Measurements from ENCODE around the gene CT47B1. TPM values are rescaled to one million over a fixed set of nuclear protein-coding genes. Genes with fewer than 3 reads are reported as not detected.
"Not testable (repeated sequence)": the region's sequence is repeated elsewhere in the genome, so short reads cannot be mapped to it uniquely, and the experiment has no call there.

The CT47B1 gene
- total RNA-seq, result not detected

DNA sequence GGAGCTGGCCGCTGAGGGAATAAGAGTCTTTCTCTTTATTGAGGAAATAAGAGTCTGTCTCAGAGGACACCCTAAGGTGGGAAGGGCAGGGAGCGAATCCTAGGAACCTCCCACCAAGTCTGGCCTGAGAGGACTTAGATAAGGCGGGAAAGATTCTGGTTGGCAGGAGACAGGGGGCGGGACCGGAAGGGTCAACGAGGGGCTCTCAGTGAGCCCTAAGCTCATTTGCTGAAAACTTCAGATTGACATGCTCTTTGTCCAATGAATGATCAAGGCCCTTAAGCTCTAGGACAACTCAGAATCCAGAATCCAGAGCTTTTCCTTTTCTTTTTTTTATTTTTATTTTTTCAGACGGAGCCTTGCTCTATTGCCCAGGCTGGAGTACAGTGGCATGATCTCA, at the start of gene CT47B1:
Gene CT47B1, minus strand, starts transcription at position 101 of the 400 bp plus-strand sequence. CDS start 196 bp downstream, outside the sequence.
- H3K9me3 ChIP-seq; H3K4me3 ChIP-seq; H3K27me3 ChIP-seq; H3K27ac ChIP-seq; DNase-seq (ENCODE audit: low spot score in 2 of 2); H3K4me1 ChIP-seq; H3K36me3 ChIP-seq: not testable (repeated sequence)
- WGBS, result no CpG with 5 or more reads among the region's 7 CpGs

DNA sequence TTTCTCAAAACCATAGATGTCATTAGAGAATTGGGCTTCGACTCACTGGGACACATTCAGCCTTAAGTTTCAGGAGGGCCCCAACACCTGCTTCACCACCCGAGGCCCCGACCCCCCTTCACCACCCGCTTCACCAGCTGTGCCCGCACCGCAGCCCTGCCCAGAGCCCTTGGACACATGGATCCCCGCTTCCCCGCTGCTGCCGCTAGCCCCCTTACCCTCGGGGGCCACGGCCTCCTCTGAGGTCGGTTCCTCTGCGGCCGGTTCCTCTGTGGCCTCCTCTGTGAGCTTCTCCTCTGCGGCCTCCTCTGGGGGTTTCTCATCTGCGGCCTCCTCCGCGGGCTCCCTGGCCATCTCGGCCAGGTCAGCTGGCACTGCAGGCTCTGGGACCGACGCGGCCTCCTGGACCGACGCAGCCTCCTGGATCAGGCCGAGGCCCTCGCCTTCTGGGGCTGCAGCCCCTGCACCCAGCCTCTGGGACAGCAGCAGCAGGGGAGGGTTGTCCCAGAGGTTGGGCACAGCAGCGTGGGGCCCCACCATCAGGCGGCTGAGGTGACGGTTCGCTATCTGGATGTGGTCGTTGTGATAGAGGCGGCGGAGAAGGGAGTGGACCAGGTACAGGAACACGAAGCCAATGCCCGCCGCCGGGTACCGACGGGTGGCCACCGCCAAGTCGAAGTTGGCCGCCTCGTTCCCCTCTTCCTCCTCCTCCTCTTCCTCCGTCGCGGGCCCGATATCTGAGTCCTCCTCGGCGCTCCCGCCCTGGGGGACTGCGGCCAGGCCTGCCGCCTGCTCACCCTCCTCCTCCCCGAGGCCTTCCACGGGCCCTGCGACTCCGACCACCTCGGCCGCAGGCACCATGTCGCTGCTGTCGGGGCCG, 748 bp downstream of the CT47B1 start:
- Histone ChIP-seq H3K4me1 (no peaks in the 10 kb centered on the region), H3K36me3 (no peaks in the 10 kb centered on the region), H3K9me3 (no peaks in the 10 kb centered on the region), H3K4me3 (no peak overlapping the region), H3K27ac (no peak overlapping the region), H3K27me3 (no peaks in the 10 kb centered on the region)
- TF ChIP-seq, protein P1, sequence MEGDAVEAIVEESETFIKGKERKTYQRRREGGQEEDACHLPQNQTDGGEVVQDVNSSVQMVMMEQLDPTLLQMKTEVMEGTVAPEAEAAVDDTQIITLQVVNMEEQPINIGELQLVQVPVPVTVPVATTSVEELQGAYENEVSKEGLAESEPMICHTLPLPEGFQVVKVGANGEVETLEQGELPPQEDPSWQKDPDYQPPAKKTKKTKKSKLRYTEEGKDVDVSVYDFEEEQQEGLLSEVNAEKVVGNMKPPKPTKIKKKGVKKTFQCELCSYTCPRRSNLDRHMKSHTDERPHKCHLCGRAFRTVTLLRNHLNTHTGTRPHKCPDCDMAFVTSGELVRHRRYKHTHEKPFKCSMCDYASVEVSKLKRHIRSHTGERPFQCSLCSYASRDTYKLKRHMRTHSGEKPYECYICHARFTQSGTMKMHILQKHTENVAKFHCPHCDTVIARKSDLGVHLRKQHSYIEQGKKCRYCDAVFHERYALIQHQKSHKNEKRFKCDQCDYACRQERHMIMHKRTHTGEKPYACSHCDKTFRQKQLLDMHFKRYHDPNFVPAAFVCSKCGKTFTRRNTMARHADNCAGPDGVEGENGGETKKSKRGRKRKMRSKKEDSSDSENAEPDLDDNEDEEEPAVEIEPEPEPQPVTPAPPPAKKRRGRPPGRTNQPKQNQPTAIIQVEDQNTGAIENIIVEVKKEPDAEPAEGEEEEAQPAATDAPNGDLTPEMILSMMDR (IDR thresholded peaks at IDR 0.05), result no peak
- TF ChIP-seq EP300 (IDR thresholded peaks at IDR 0.05) (no peak), POLR2AphosphoS5 (IDR thresholded peaks at IDR 0.05) (no peak), POLR2A (IDR thresholded peaks at IDR 0.05) (no peak)
- no peak for DNase-seq (ENCODE audit: low spot score in 2 of 2)
- 95% methylated on average over 46 of the region's 61 CpGs for WGBS

DNA sequence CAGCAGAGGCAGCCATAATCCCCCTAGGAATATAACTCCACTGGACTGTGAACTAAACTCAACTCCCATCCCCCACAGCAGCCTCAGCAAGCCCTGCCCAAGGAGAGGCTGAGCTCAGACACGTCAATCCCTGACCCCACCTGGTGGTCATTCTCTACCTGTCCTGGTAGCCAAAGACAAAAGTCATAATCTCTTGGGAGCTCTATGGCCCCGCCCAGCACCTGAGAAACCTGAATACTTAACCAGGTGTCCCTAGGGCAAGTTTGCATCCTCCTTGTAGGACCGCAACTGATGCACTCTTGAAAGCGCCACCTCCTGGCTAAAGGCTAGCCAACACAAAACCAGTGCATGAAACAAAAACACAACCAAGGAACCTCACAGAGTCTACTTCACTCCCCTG, 18.4 kb downstream of the CT47B1 start:
- H3K9me3 ChIP-seq, result no peaks in the 10 kb centered on the region
- no peak for TF ChIP-seq POLR2A (IDR thresholded peaks at IDR 0.05)
- TF ChIP-seq POLR2AphosphoS5 (IDR thresholded peaks at IDR 0.05), result no peak
- no peak for TF ChIP-seq EP300 (IDR thresholded peaks at IDR 0.05)
- TF ChIP-seq, protein P1 (IDR thresholded peaks at IDR 0.05), result no peak
- H3K27ac ChIP-seq, result no peak overlapping the region
- H3K27me3 ChIP-seq, result no peaks in the 10 kb centered on the region
- DNase-seq (ENCODE audit: low spot score in 2 of 2), result no peak
- H3K4me3 ChIP-seq, result no peak overlapping the region
- H3K4me1 ChIP-seq, result no peaks in the 10 kb centered on the region
- no peaks in the 10 kb centered on the region for H3K36me3 ChIP-seq
- 47% methylated on average over 2 of the region's 4 CpGs for WGBS

DNA sequence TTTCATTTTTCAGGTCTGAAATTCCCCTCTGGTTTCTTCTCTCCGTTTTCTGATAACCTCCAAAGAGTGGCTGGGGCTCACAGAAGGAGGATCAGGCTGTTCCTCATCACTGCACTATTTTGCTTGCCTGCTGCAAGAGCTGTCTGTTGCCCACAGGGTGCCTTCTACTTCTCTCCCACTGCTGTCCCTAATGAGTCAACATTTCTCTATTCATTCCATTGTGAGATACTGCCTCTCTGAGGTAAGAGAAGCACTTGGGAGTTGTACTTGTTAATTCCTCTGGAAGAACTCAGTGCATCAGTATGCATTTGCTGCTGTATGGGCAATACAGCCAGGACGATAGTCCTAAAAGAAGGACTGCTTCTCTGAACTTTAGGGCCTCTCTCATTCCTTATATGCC, 34.8 kb downstream of the CT47B1 start:
- Histone ChIP-seq H3K4me1 (no peaks in the 10 kb centered on the region), H3K27me3 (no peaks in the 10 kb centered on the region), H3K27ac (no peak overlapping the region), H3K36me3 (no peaks in the 10 kb centered on the region), H3K4me3 (no peak overlapping the region), H3K9me3 (no peaks in the 10 kb centered on the region)
- WGBS, result 47% methylated on average over 2 of the region's 2 CpGs
- DNase-seq (ENCODE audit: low spot score in 2 of 2), result no peak
- TF ChIP-seq, protein P1 (IDR thresholded peaks at IDR 0.05), result no peak
- TF ChIP-seq EP300 (IDR thresholded peaks at IDR 0.05) (no peak), POLR2AphosphoS5 (IDR thresholded peaks at IDR 0.05) (no peak), POLR2A (IDR thresholded peaks at IDR 0.05) (no peak)

DNA sequence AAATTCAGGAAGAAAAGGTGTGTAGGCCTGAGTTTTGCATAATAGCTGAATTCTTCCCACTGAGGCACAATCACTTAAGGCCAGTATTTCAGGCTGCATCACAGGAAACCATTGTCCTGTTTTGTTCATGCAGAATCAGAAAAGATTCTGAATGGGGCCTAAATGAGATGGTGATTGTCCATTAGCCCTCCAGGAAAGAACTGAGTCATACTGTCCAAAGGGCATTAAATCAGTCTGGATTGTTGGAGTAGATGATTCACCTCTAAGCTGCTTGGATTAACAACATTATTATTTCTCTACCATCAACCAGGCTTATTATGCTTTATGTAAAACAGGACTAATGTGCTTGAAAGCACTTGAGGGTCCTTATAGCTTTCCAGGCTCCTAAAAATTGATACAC, 36.2 kb downstream of the CT47B1 start:
- no peak for DNase-seq (ENCODE audit: low spot score in 2 of 2)
- no peak for TF ChIP-seq EP300 (IDR thresholded peaks at IDR 0.05)
- TF ChIP-seq POLR2A (IDR thresholded peaks at IDR 0.05), result no peak
- TF ChIP-seq, protein P1 (IDR thresholded peaks at IDR 0.05), result no peak
- no peak for TF ChIP-seq POLR2AphosphoS5 (IDR thresholded peaks at IDR 0.05)
- H3K4me3 ChIP-seq, result no peak overlapping the region
- H3K27me3 ChIP-seq, result no peaks in the 10 kb centered on the region
- H3K27ac ChIP-seq, result no peak overlapping the region
- H3K36me3 ChIP-seq, result no peaks in the 10 kb centered on the region
- H3K4me1 ChIP-seq, result no peaks in the 10 kb centered on the region
- no peaks in the 10 kb centered on the region for H3K9me3 ChIP-seq

DNA sequence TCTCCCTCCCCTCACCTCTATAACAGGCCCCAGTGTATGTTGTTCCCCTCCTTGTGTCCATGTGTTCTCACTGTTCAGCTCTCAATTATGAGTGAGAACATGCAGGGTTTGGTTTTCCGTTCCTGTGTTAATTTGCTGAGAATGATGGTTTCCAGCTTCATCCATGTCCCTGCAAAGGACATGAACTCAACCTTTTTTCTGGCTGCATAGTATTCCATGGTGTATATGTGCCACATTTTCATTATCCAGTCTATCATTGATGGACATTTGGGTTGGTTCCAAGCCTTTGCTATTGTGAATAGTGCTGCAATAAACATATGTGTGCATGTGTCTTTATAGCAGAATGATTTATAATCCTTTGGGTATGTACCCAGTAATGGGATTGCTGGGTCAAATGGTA, 48.5 kb downstream of the CT47B1 start:
- H3K27me3 ChIP-seq; H3K9me3 ChIP-seq; DNase-seq (ENCODE audit: low spot score in 2 of 2); H3K36me3 ChIP-seq; H3K4me1 ChIP-seq; H3K27ac ChIP-seq; H3K4me3 ChIP-seq: not testable (repeated sequence)
- 88% methylated on average over 1 of the region's 1 CpG for WGBS

All from suprapubic skin (tissue), 4 donors.